C4-2B (cell line): ENCODE results near the gene RNF141.

Experiments used
- H3K27ac ChIP-seq: fragments of 450-650 bp; 2 replicates; pipeline ENCODE4 v1.5.1; 2017
- CTCF ChIP-seq: fragments of 450-650 bp; conservative IDR thresholded peaks from 2 replicates; pipeline ENCODE4 v1.5.1; 2017; ENCODE audit warnings: mild to moderate bottlenecking
- ZFX ChIP-seq: fragments of 450-650 bp; IDR thresholded peaks from 2 replicates; pipeline ENCODE4 v1.6.1; 2017

Gene RNF141

GRCh38 chr11:10524471-10524870, 16.5 kb downstream of the RNF141 start:
- TF ChIP-seq ZFX (no peak), CTCF (no peak)

GRCh38 chr11:10522921-10523320, 18.1 kb downstream of the RNF141 start:
- TF ChIP-seq CTCF, result no peak
- no peak for TF ChIP-seq ZFX
- no peak overlapping the region for H3K27ac ChIP-seq

More at GRCh38 chr11:10524471-10524870, 16.5 kb downstream of the RNF141 start:
- H3K27ac ChIP-seq, result peak overlapping the region; percentile 21; the same call in 1 of the 2 replicates

GRCh38 chr11:10522276-10522675, 18.7 kb downstream of the RNF141 start:
- no peak overlapping the region for H3K27ac ChIP-seq
- TF ChIP-seq ZFX (no peak), CTCF (no peak)

GRCh38 chr11:10520562-10520961, 20.4 kb downstream of the RNF141 start:
- no peak overlapping the region for H3K27ac ChIP-seq
- TF ChIP-seq ZFX (no peak), CTCF (no peak)

- no peak for TF ChIP-seq ZFX
- TF ChIP-seq CTCF, result no peak
- H3K27ac ChIP-seq, result no peak overlapping the region
These were observed 21.4 kb downstream of the RNF141 start for GRCh38 chr11:10519630-10520029.

GRCh38 chr11:10518891-10519290, 22.1 kb downstream of the RNF141 start:
- TF ChIP-seq CTCF (no peak), ZFX (no peak)
- no peak overlapping the region for H3K27ac ChIP-seq

- H3K27ac ChIP-seq, result no peak overlapping the region
- TF ChIP-seq ZFX, result no peak
- no peak for TF ChIP-seq CTCF
These were observed 22.9 kb downstream of the RNF141 start for GRCh38 chr11:10518123-10518522.
